CD4-positive, alpha-beta T cell treated with Interferon gamma for 1 hour (primary cell): ENCODE results near the gene SDHAF4.
"Not testable (repeated sequence)": the region's sequence is repeated elsewhere in the genome, so short reads cannot be mapped to it uniquely, and the experiment has no call there.

Experiments
- DNase-seq: peaks from one replicate; pipeline ENCODE4 v3.0.0-alpha.2; 2020

The SDHAF4 gene

GRCh38 chr6:70593118-70593486 lies 26.4 kb downstream of the SDHAF4 start:
- no peak for DNase-seq

GRCh38 chr6:70599187-70599586 lies 32.5 kb downstream of the SDHAF4 start:
- no peak for DNase-seq

- no peak for DNase-seq
Measured at GRCh38 chr6:70601014-70601413, 34.3 kb downstream of the SDHAF4 start.

- no peak for DNase-seq
Measured at GRCh38 chr6:70604254-70604653, 37.5 kb downstream of the SDHAF4 start.

GRCh38 chr6:70607371-70607770 lies 40.6 kb downstream of the SDHAF4 start:
- DNase-seq, result not testable (repeated sequence)

GRCh38 chr6:70609181-70609580 lies 42.5 kb downstream of the SDHAF4 start:
- DNase-seq, result not testable (repeated sequence)

- no peak for DNase-seq
Measured at GRCh38 chr6:70616728-70617260, 50.1 kb downstream of the SDHAF4 start.

GRCh38 chr6:70620746-70621145 lies 54.0 kb downstream of the SDHAF4 start:
- no peak for DNase-seq

GRCh38 chr6:70622461-70622860 lies 55.7 kb downstream of the SDHAF4 start:
- DNase-seq, result no peak

- no peak for DNase-seq
Measured at GRCh38 chr6:70625436-70625835, 58.7 kb downstream of the SDHAF4 start.

GRCh38 chr6:70627500-70628254 lies 60.9 kb downstream of the SDHAF4 start:
- no peak for DNase-seq

- no peak for DNase-seq
Measured at GRCh38 chr6:70629929-70630328, 63.2 kb downstream of the SDHAF4 start.

GRCh38 chr6:70633870-70634269 lies 67.1 kb downstream of the SDHAF4 start:
- no peak for DNase-seq

GRCh38 chr6:70636596-70636995 lies 69.9 kb downstream of the SDHAF4 start:
- DNase-seq, result no peak

- DNase-seq, result no peak
Measured at GRCh38 chr6:70638468-70638867, 71.7 kb downstream of the SDHAF4 start.
